Mesendoderm (in vitro differentiated cells): ENCODE data around the gene HOXB13.

Source experiments
- DNase-seq: peaks from one replicate; pipeline ENCODE4 v3.0.0; 2013
- H2AK5ac ChIP-seq: 2 replicates; pipeline ENCODE4 v1.6.1; 2013; ENCODE audit warnings: low read length, inconsistent platforms
- H2BK120ac ChIP-seq: 2 replicates; pipeline ENCODE4 v1.6.1; 2013; ENCODE audit warnings: low read depth, mild to moderate bottlenecking, low read length, moderate library complexity, mixed read lengths
- H2BK15ac ChIP-seq: replicated peaks from 2 replicates; pipeline ENCODE4 v1.6.1; 2013; ENCODE audit warnings: low read depth, mild to moderate bottlenecking, moderate library complexity
- H2BK5ac ChIP-seq: 2 replicates; pipeline ENCODE4 v1.6.1; 2013; ENCODE audit warnings: low read length, inconsistent platforms
- H3K18ac ChIP-seq: 2 replicates; pipeline ENCODE4 v1.6.1; 2013; ENCODE audit warnings: mild to moderate bottlenecking, low read length, mixed read lengths
- H3K23ac ChIP-seq: one replicate; pipeline ENCODE4 v1.6.1; 2013; ENCODE audit warnings: low read length
- H3K27ac ChIP-seq: 2 replicates; pipeline ENCODE4 v1.5.1; 2013; ENCODE audit warnings: low read depth, mild to moderate bottlenecking, inconsistent platforms, low read length, moderate library complexity
- H3K27me3 ChIP-seq: 2 replicates; pipeline ENCODE4 v1.6.1; 2013; ENCODE audit warnings: low read length, control low read depth, mild to moderate bottlenecking, inconsistent platforms; ENCODE audit not compliant: insufficient read depth, poor library complexity
- H3K36me3 ChIP-seq: 2 replicates; pipeline ENCODE4 v1.6.1; 2013; ENCODE audit warnings: low read length, inconsistent platforms; ENCODE audit not compliant: control insufficient read depth, insufficient read depth
- H3K4ac ChIP-seq: one replicate; pipeline ENCODE4 v1.6.1; 2013; ENCODE audit warnings: low read depth, mild to moderate bottlenecking, low read length, moderate library complexity
- H3K4me1 ChIP-seq: 2 replicates; pipeline ENCODE4 v1.6.1; 2013; ENCODE audit warnings: low read depth, low read length, inconsistent platforms; ENCODE audit not compliant: control insufficient read depth
- H3K4me2 ChIP-seq: 2 replicates; pipeline ENCODE4 v1.6.1; 2013; ENCODE audit warnings: low read length
- H3K4me3 ChIP-seq: 2 replicates; pipeline ENCODE4 v1.5.1; 2013; ENCODE audit warnings: mild to moderate bottlenecking, low read length
- H3K56ac ChIP-seq: one replicate; pipeline ENCODE4 v1.6.1; 2013; ENCODE audit warnings: low read length
- H3K79me1 ChIP-seq: 2 replicates; pipeline ENCODE4 v1.6.1; 2013; ENCODE audit warnings: low read length, inconsistent platforms
- H3K79me2 ChIP-seq: 2 replicates; pipeline ENCODE4 v1.6.1; 2013; ENCODE audit warnings: mild to moderate bottlenecking, low read length; ENCODE audit not compliant: control insufficient read depth, insufficient read depth
- H3K9ac ChIP-seq: 2 replicates; pipeline ENCODE4 v1.6.1; 2013; ENCODE audit warnings: low read length, inconsistent platforms
- H4K5ac ChIP-seq: one replicate; pipeline ENCODE4 v1.6.1; 2013; ENCODE audit warnings: low read length
- H4K8ac ChIP-seq: one replicate; pipeline ENCODE4 v1.6.1; 2013; ENCODE audit warnings: low read depth, mild to moderate bottlenecking, control low read depth, low read length, moderate library complexity
- WGBS: extraction: QIAGEN DNeasy Blood & Tissue Kit; methylation state at CpG from one replicate; pipeline ENCODE4 v1.1.7; 2013; ENCODE audit warnings: low lambda C conversion rate, missing lambda C conversion rate; ENCODE audit not compliant: insufficient coverage; ENCODE audit errors: extremely low coverage; 5-methylcytosine and 5-hydroxymethylcytosine counted together

Gene HOXB13

DNA sequence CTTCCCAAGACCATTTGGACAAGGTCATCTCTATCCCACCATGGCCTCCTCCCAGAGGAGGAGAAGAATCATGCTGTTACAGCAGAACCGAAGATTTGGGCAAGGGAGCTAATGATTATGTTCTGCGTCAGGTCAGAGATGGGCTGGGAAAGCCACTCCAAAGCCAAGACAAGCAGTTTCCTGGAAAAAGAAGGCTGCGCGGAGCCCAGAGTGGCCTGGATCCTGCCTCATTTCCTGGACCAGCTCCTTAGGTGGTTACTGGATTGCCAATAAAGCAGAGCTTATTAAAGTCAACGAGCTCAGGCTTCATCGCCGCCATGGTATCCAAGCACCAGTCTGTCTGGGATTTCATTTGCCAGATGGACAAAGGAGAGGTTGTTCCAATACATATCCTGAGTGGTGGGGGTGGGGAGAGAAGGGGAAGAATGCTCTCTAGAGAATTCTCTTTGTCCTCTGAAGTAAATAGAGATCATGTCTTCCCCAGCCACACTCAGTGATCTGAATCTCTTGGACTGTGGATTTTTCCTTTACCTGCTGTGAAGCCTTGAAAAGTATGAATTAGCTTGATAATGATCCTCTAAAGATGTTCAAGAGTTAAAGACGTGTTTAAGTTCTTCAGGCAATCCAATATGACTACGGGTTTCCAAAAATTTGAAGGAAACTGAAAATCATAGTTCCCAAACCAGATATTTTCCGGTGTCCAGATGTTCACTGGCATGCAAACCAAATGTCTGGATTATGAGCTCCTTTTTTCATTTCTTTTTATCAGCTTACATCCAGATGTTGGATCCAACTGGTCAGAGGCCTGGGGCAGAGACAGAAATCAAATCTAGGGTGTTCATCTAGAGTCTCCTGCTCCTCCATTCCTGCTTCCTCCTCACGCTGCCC lies 23.9 kb downstream of the HOXB13 start:
- DNase-seq = no peak
- Histone ChIP-seq H3K18ac (no peak overlapping the region), H2AK5ac (no peak overlapping the region), H3K23ac (no peak overlapping the region), H4K8ac (no peak overlapping the region), H3K9ac (no peak overlapping the region), H2BK15ac (no peak overlapping the region), H2BK5ac (no peak overlapping the region), H3K79me1 (no peaks in the 10 kb centered on the region), H4K5ac (no peak overlapping the region), H3K36me3 (no peaks in the 10 kb centered on the region), H3K27me3 (no peaks in the 10 kb centered on the region), H2BK120ac (no peak overlapping the region), H3K79me2 (no peaks in the 10 kb centered on the region), H3K4me3 (no peak overlapping the region), H3K4me2 (no peak overlapping the region), H3K56ac (no peak overlapping the region), H3K4ac (no peak overlapping the region), H3K4me1 (no peaks in the 10 kb centered on the region), H3K27ac (no peak overlapping the region)
- no CpG with 5 or more reads among the region's 11 CpGs for whole genome bisulfite sequencing

DNA sequence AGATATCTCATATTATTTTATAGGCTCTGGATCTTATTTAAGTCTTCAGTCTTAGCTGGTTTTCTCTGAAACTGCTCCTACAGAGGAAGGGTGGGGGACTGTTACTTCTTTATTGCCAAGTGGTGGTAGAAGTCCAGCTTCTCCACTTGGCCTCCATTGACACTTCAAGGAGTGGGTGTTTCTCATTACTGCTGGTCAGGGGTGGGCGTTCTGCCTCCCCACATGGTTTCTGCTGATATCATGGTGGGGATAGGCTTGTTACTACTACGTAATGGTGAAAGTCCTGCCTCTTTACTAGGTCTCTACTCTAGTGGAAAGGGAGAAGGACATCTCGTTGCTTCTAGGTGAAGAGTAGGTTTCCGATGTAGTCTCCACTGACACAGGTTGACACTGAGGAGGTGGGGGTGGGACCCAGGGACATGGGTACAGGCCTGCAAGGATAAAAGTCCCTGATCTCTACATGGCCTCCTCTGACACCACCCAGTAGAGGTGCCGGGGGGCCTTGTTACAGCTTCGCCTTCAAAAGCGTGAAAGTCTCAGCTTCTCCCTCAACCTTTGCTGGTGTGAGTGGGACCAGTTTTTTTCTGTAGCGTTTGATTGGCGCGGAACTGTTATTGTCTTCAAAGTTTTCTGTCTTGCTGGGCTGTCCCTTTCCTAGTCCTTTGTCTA lies 26.6 kb downstream of the HOXB13 start:
- H2BK5ac ChIP-seq = no peak overlapping the region
- H3K23ac ChIP-seq = no peak overlapping the region
- H3K9ac ChIP-seq = no peak overlapping the region
- no peak overlapping the region for H4K8ac ChIP-seq
- no CpG with 5 or more reads among the region's 10 CpGs for WGBS
- no peak overlapping the region for H3K4me3 ChIP-seq
- no peaks in the 10 kb centered on the region for H3K79me2 ChIP-seq
- no peak overlapping the region for H3K4me2 ChIP-seq
- no peak for DNase-seq
- no peak overlapping the region for H2BK120ac ChIP-seq
- H3K4me1 ChIP-seq = no peaks in the 10 kb centered on the region
- no peak overlapping the region for H2AK5ac ChIP-seq
- H3K27ac ChIP-seq = no peak overlapping the region
- H3K56ac ChIP-seq = no peak overlapping the region
- H4K5ac ChIP-seq = no peak overlapping the region
- no peaks in the 10 kb centered on the region for H3K27me3 ChIP-seq
- no peak overlapping the region for H2BK15ac ChIP-seq
- no peak overlapping the region for H3K18ac ChIP-seq
- no peaks in the 10 kb centered on the region for H3K79me1 ChIP-seq
- no peaks in the 10 kb centered on the region for H3K36me3 ChIP-seq
- no peak overlapping the region for H3K4ac ChIP-seq

DNA sequence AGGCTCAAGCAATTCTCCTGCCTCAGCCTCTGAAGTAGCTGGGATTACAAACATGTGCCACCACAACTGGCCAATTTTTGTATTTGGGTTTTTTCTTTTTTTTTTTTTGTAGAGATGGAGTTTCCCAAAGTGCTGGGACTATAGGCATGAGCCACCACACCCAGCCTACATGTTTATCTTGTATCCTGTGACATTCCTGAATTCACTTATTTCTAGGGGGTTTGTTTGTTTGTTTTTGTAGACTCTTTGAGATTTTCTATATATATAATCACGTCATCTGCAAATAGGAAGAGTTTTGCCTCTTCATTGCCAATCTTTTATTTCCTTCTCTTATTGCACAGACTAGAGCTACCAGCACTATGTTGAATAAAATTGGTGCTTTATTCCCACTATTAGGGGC lies 35.4 kb downstream of the HOXB13 start:
- Histone ChIP-seq H3K79me1 (no peaks in the 10 kb centered on the region), H3K27me3 (no peaks in the 10 kb centered on the region), H2BK120ac (no peak overlapping the region), H3K4me3 (no peak overlapping the region), H3K4ac (no peak overlapping the region), H3K27ac (no peak overlapping the region), H3K23ac (no peak overlapping the region), H3K18ac (no peak overlapping the region), H2AK5ac (no peak overlapping the region), H2BK15ac (no peak overlapping the region), H3K4me1 (no peaks in the 10 kb centered on the region), H2BK5ac (no peak overlapping the region), H3K56ac (no peak overlapping the region), H3K79me2 (no peaks in the 10 kb centered on the region), H3K36me3 (no peaks in the 10 kb centered on the region), H3K9ac (no peak overlapping the region), H4K5ac (no peak overlapping the region), H4K8ac (no peak overlapping the region), H3K4me2 (no peak overlapping the region)
- no CpG with 5 or more reads among the region's 1 CpG for WGBS
- no peak for DNase-seq

DNA sequence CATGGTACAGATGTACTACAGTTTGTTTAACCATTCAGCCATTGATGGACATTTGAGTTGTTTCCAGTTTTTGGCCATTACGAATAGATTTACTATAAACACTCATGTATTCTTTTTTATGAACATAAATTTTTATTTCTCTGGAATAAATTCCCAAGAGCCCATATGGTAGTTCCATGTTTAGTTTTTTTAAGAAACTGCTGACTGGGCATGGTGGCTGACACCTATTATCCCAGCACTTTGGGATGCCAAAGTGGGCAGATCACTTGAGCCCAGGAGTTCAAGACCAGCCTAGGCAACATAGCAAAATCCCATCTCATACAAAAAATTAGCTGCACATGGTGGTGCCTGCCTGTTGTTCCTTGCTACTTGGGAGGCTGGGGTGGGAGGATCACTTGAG lies 36.5 kb downstream of the HOXB13 start:
- no CpG with 5 or more reads among the region's 1 CpG for WGBS
- no peak overlapping the region for H3K4me3 ChIP-seq
- no peaks in the 10 kb centered on the region for H3K79me1 ChIP-seq
- no peak overlapping the region for H2BK120ac ChIP-seq
- no peak overlapping the region for H3K56ac ChIP-seq
- no peak overlapping the region for H3K9ac ChIP-seq
- no peak overlapping the region for H3K18ac ChIP-seq
- no peak for DNase-seq
- no peaks in the 10 kb centered on the region for H3K4me1 ChIP-seq
- no peak overlapping the region for H4K5ac ChIP-seq
- H3K79me2 ChIP-seq = no peaks in the 10 kb centered on the region
- no peak overlapping the region for H3K27ac ChIP-seq
- H3K4me2 ChIP-seq = no peak overlapping the region
- no peak overlapping the region for H3K4ac ChIP-seq
- H3K36me3 ChIP-seq = no peaks in the 10 kb centered on the region
- H4K8ac ChIP-seq = no peak overlapping the region
- no peak overlapping the region for H3K23ac ChIP-seq
- no peak overlapping the region for H2BK15ac ChIP-seq
- no peaks in the 10 kb centered on the region for H3K27me3 ChIP-seq
- no peak overlapping the region for H2AK5ac ChIP-seq
- no peak overlapping the region for H2BK5ac ChIP-seq

DNA sequence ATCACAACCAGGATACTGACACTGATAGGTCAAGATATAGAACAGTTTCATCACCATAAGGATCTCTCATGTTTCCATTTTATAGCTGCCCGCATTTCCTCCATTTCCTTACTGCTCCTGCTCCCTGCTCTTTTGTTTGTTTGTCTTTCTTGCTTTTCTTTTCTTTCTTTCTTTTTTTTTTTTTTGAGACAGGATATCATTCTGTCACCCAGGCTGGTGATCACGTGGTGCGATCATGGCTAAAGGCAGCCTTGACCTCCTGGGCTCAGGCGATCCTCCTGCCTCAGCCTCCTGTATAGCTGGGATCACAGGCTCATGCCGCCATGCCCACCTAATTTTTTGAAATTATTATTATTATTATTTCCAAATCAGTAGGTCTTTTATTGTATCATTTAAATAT lies 37.9 kb downstream of the HOXB13 start:
- Histone ChIP-seq H3K27me3 (no peaks in the 10 kb centered on the region), H2AK5ac (no peak overlapping the region), H3K4me3 (no peak overlapping the region), H2BK120ac (no peak overlapping the region), H3K4me1 (no peaks in the 10 kb centered on the region), H3K79me2 (no peaks in the 10 kb centered on the region), H3K9ac (no peak overlapping the region), H2BK15ac (no peak overlapping the region), H3K18ac (no peak overlapping the region), H3K4ac (no peak overlapping the region), H3K56ac (no peak overlapping the region), H3K36me3 (no peaks in the 10 kb centered on the region), H4K5ac (no peak overlapping the region), H3K27ac (no peak overlapping the region), H3K23ac (no peak overlapping the region), H4K8ac (no peak overlapping the region), H2BK5ac (no peak overlapping the region), H3K4me2 (no peak overlapping the region), H3K79me1 (no peaks in the 10 kb centered on the region)
- WGBS = no CpG with 5 or more reads among the region's 5 CpGs
- no peak for DNase-seq
